B cell (primary cell): Measurements from ENCODE around the gene RND1. TPM values are rescaled to one million over a fixed set of nuclear protein-coding genes. Genes with fewer than 3 reads are reported as not detected.

Source experiments
- ATAC-seq: fragments of 200-7000 bp; cut with Tn5 transposase; one replicate; pipeline ENCODE4 v1.10.0; 2021; ENCODE audit warnings: low read depth, mild to moderate bottlenecking, moderate number of reproducible peaks, moderate library complexity
- CTCF ChIA-PET: fragments of 350-600 bp; sonication (Branson Sonifier 250); formaldehyde crosslinking; loops from one replicate; lab custom pipeline; 2021; ENCODE audit warnings: antibody characterized with exemption, inconsistent platforms; lab: Charles Lee
- POLR2A ChIA-PET: fragments of 350-600 bp; sonication (Branson Sonifier 250); formaldehyde crosslinking; loops from one replicate; lab custom pipeline; 2021; ENCODE audit warnings: antibody characterized with exemption; lab: Charles Lee
- DNase-seq: peaks from one replicate; pipeline ENCODE4 v3.0.0; 2013
- H2AFZ ChIP-seq: 2 replicates; pipeline ENCODE4 v1.6.1; 2012; ENCODE audit warnings: mild to moderate bottlenecking, low read depth, low read length; ENCODE audit not compliant: insufficient read depth, poor library complexity, severe bottlenecking
- H3K27ac ChIP-seq, 2 donors: 1 replicate in 1 of 2; 2 replicates in 1 of 2; pipeline ENCODE4 v1.5.1; 2012 to 2013; ENCODE audit warnings: low read length in 2 of 2, mild to moderate bottlenecking in 2 of 2, moderate library complexity in 1 of 2
- H3K27me3 ChIP-seq, 4 experiments: fragments of 200-600 bp in 1 of 4; sonication (generic) in 1 of 4; replicated peaks in 1 of 4; 1 replicate in 2 of 4; 2 replicates in 2 of 4; pipeline versions ENCODE4 v1.6.1 to v1.7.0; 2013 to 2016; ENCODE audit warnings: low read length in 3 of 4, mild to moderate bottlenecking in 2 of 4, mixed read lengths in 1 of 4, moderate library complexity in 1 of 4; ENCODE audit not compliant: insufficient read depth in 4 of 4, control insufficient read depth in 3 of 4; ENCODE audit errors: control extremely low read depth in 1 of 4
- H3K36me3 ChIP-seq, 2 experiments: replicated peaks in 1 of 2; 1 replicate in 1 of 2; 2 replicates in 1 of 2; pipeline versions ENCODE4 v1.6.1 to v1.7.1; 2013; ENCODE audit warnings: low read length in 1 of 2; ENCODE audit not compliant: insufficient read depth in 2 of 2, control insufficient read depth in 1 of 2; ENCODE audit errors: control extremely low read depth in 1 of 2, extremely low read depth in 1 of 2
- H3K4me1 ChIP-seq, 2 donors: fragments of 200-600 bp in 1 of 2; sonication (generic) in 1 of 2; 1 replicate in 1 of 2; 2 replicates in 1 of 2; pipeline versions ENCODE4 v1.5.1 to v1.6.1; 2013 to 2017; ENCODE audit warnings: low read length in 2 of 2; ENCODE audit not compliant: control insufficient read depth in 2 of 2, insufficient read depth in 2 of 2
- H3K4me2 ChIP-seq: replicated peaks from 2 replicates; pipeline ENCODE3; 2012; ENCODE audit warnings: mild to moderate bottlenecking, low read depth, low read length; ENCODE audit not compliant: poor library complexity, severe bottlenecking
- H3K4me3 ChIP-seq, 5 experiments: fragments of 200-600 bp in 1 of 5; sonication (generic) in 1 of 5; 1 replicate in 3 of 5; 2 replicates in 2 of 5; pipeline versions ENCODE4 v1.5.1 to v1.7.0; 2011 to 2016; ENCODE audit warnings: low read length in 4 of 5, mild to moderate bottlenecking in 4 of 5, low read depth in 2 of 5, control low read depth in 1 of 5, moderate library complexity in 1 of 5; ENCODE audit not compliant: insufficient read depth in 1 of 5; ENCODE audit errors: control extremely low read depth in 1 of 5, extremely low read depth in 1 of 5
- H3K79me2 ChIP-seq: fragments of 200-600 bp; sonication (generic); one replicate; pipeline ENCODE4 v1.6.0; 2016; ENCODE audit warnings: low read length; ENCODE audit not compliant: control insufficient read depth, insufficient read depth
- H3K9ac ChIP-seq: fragments of 200-600 bp; sonication (generic); 2 replicates; pipeline ENCODE4 v1.6.1; 2017; ENCODE audit warnings: mild to moderate bottlenecking, low read length, moderate library complexity
- H3K9me3 ChIP-seq, 3 donors: one replicate each; pipeline versions ENCODE4 v1.6.1 to v1.7.1; 2013; ENCODE audit warnings: low read length in 2 of 3; ENCODE audit not compliant: control insufficient read depth in 2 of 3, insufficient read depth in 1 of 3; ENCODE audit errors: control extremely low read depth in 1 of 3
- H4K20me1 ChIP-seq: 2 replicates; pipeline ENCODE4 v1.6.0; 2012; ENCODE audit warnings: mild to moderate bottlenecking, low read length; ENCODE audit not compliant: insufficient read depth, control insufficient read depth, poor library complexity, severe bottlenecking
- H3K27ac Mint-ChIP-seq: one replicate; pipeline ENCODE4 v1.8.0; 2021; ENCODE audit warnings: mixed read lengths
- H3K27me3 Mint-ChIP-seq: one replicate; pipeline ENCODE4 v1.8.0; 2021; ENCODE audit warnings: mixed read lengths
- H3K4me1 Mint-ChIP-seq: one replicate; pipeline ENCODE4 v1.8.0; 2021; ENCODE audit warnings: mixed read lengths
- H3K4me3 Mint-ChIP-seq: one replicate; pipeline ENCODE4 v1.8.0; 2021; ENCODE audit warnings: mixed read lengths
- H3K9me3 Mint-ChIP-seq: one replicate; pipeline ENCODE4 v1.8.0; 2022; ENCODE audit warnings: mixed read lengths; ENCODE audit not compliant: insufficient read depth
- EZH2 ChIP-seq: IDR thresholded peaks from 2 replicates; pipeline ENCODE4 v1.6.1; 2012; ENCODE audit warnings: borderline replicate concordance, low read depth, mild to moderate bottlenecking, moderate library complexity, low read length; ENCODE audit not compliant: insufficient read depth, poor library complexity, severe bottlenecking
- WGBS: methylation state at CpG from one replicate; pipeline ENCODE4 v1.1.5; 2013; ENCODE audit warnings: missing lambda C conversion rate; ENCODE audit not compliant: insufficient coverage; 5-methylcytosine and 5-hydroxymethylcytosine counted together
- intact Hi-C: fragments of 100-400 bp; cut with micrococcal nuclease; formaldehyde crosslinking; loops from one replicate; pipeline ENCODE4 v1.10.0; 2022
- polyA plus RNA-seq: library from polyadenylated mRNA; depleted of rRNA; stranded (reverse); fragments of >200 nt; gene quantifications from 2 replicates; pipeline ENCODE4 v1.2.3, GENCODE V29; 2012
- total RNA-seq, 2 donors: library from RNA; stranded (reverse); fragments of 120-200 nt in 1 of 2; gene quantifications; 1 replicate in 1 of 2; 2 replicates in 1 of 2; pipeline versions ENCODE4 v1.2.3 to v1.2.4, GENCODE V29; 2013 to 2022
- TF ChIP-seq, protein P1 (sequence below): fragments of 200-600 bp; IDR thresholded peaks from one replicate; pipeline ENCODE4 v1.8.0; 2022; ENCODE audit warnings: antibody characterized with exemption, mild to moderate bottlenecking

Gene RND1
- total and polyA plus RNA-seq, 2 donors (not counting 1 experiment from before 2014, with no cell fraction given) = 7.3 to 19.5 TPM

DNA sequence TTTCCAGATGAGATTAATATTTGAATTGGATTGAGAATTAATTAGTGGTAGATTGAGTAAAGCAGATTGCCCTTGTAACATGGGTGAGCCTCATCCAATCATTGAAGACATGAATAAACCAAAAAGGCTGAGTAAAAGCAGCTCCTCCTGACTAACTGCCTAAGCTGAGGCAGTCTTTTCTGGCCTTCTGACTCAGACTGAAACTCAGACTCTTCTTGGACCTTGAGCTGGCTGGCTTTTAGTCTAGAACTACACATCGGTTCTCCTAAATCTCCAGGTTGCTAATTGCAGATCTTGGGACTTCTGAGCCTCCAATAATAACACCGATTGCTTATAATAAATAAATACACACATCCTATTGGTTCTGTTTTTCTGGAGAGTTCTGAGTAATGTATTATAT, 35.6 kb upstream of the RND1 start:
- H3K9me3 Mint-ChIP-seq = no peaks in the 10 kb centered on the region
- DNase-seq (no peak), ATAC-seq (no peak)
- H2AFZ ChIP-seq = no peak overlapping the region
- peaks cover 11 to 12% of the 10 kb centered on the region in 2 donors for H3K4me1 ChIP-seq
- H3K4me2 ChIP-seq = no peak overlapping the region
- peaks cover 7% of the 10 kb centered on the region for H3K4me1 Mint-ChIP-seq
- ChIA-PET CTCF (interaction anchor here (0.6 to 4.0 kb wide), 6 partner anchors 10 to 859 kb away, joined by 3 to 24 read pairs (median 4); partner anchors contain the start of gene DDX23), POLR2A (no interaction called here)
- no peak overlapping the region for H3K27ac ChIP-seq
- intact Hi-C loops = loop anchor here (5.0 kb wide), 1 partner anchor 36 kb away; no protein-coding TSS in a partner anchor
- H3K9ac ChIP-seq = no peak overlapping the region
- no peaks in the 10 kb centered on the region for H3K79me2 ChIP-seq
- H3K9me3 ChIP-seq = no peaks in the 10 kb centered on the region
- H3K36me3 ChIP-seq = no peaks in the 10 kb centered on the region
- H4K20me1 ChIP-seq = no peaks in the 10 kb centered on the region
- WGBS = no CpG with 5 or more reads among the region's 2 CpGs
- no peak overlapping the region for H3K4me3 ChIP-seq
- H3K27ac Mint-ChIP-seq = no peak overlapping the region
- no peak overlapping the region for H3K4me3 Mint-ChIP-seq
- H3K27me3 ChIP-seq = peaks cover 0 to 5% (median 2%) of the 10 kb centered on the region in 4 experiments
- TF ChIP-seq, protein P1, sequence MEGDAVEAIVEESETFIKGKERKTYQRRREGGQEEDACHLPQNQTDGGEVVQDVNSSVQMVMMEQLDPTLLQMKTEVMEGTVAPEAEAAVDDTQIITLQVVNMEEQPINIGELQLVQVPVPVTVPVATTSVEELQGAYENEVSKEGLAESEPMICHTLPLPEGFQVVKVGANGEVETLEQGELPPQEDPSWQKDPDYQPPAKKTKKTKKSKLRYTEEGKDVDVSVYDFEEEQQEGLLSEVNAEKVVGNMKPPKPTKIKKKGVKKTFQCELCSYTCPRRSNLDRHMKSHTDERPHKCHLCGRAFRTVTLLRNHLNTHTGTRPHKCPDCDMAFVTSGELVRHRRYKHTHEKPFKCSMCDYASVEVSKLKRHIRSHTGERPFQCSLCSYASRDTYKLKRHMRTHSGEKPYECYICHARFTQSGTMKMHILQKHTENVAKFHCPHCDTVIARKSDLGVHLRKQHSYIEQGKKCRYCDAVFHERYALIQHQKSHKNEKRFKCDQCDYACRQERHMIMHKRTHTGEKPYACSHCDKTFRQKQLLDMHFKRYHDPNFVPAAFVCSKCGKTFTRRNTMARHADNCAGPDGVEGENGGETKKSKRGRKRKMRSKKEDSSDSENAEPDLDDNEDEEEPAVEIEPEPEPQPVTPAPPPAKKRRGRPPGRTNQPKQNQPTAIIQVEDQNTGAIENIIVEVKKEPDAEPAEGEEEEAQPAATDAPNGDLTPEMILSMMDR = no peak
- TF ChIP-seq EZH2 = no peak
- peaks cover 16% of the 10 kb centered on the region for H3K27me3 Mint-ChIP-seq

DNA sequence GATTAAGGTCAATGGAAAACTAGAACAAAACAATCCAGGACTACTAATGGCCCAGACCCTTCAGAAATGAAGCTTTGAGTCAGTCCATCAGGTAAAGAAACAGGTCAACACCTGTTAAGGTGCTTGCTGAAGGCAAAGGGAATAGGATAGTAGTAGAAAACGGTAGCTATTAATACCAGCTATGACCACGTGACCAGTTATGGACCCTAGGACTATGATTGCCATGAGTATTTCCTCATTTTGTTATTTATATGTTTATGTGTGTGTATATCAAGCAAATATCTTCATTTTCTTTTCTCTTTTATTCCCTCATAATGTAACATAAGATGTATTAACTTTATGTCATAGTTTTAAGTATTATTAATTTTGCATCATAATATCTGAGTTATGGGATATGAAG, 34.0 kb upstream of the RND1 start:
- Histone ChIP-seq H2AFZ (no peak overlapping the region), H3K36me3 (no peaks in the 10 kb centered on the region), H3K4me1 (peaks cover 11 to 12% of the 10 kb centered on the region in 2 donors), H4K20me1 (no peaks in the 10 kb centered on the region), H3K27ac (no peak overlapping the region), H3K9ac (no peak overlapping the region), H3K4me3 (no peak overlapping the region), H3K27me3 (peaks cover 0 to 5% (median under 1%) of the 10 kb centered on the region in 4 experiments), H3K9me3 (no peaks in the 10 kb centered on the region), H3K79me2 (no peaks in the 10 kb centered on the region), H3K4me2 (no peak overlapping the region)
- CTCF ChIA-PET = interaction anchor here (1.2 to 4.0 kb wide), 2 partner anchors 9 to 47 kb away, joined by 4 to 24 read pairs; no protein-coding TSS in a partner anchor
- intact Hi-C loops = loop anchor here (5.0 kb wide), 1 partner anchor 38 kb away; no protein-coding TSS in a partner anchor
- no peaks in the 10 kb centered on the region for H3K9me3 Mint-ChIP-seq
- no peak overlapping the region for H3K27ac Mint-ChIP-seq
- ATAC-seq = no peak
- TF ChIP-seq, protein P1 = no peak
- no peak for TF ChIP-seq EZH2
- peaks cover 12% of the 10 kb centered on the region for H3K27me3 Mint-ChIP-seq
- H3K4me1 Mint-ChIP-seq = peaks cover 5% of the 10 kb centered on the region
- DNase-seq = no peak
- H3K4me3 Mint-ChIP-seq = no peak overlapping the region
- no CpG with 5 or more reads among the region's 2 CpGs for WGBS
- POLR2A ChIA-PET = interaction anchor here (0.6 kb wide), 1 partner anchor 58 kb away, joined by 3 read pairs; the partner anchor contains the start of gene ARF3
